ENCODE measurements around the gene PRDM16. TPM values are rescaled to one million over a fixed set of nuclear protein-coding genes. Genes with fewer than 3 reads are reported as not detected.

Gene PRDM16
- total and polyA plus RNA-seq, 2 of the 13 experiments (the other 11 are each of a cell fraction or from before 2014, with no cell fraction given): 0.15 to 0.81 TPM

- TF ChIP-seq ZNF687 (CRISPR knock-in tag; IDR thresholded peaks at IDR 0.05): peak; percentile 66
- TF ChIP-seq E2F1 (CRISPR knock-in tag; IDR thresholded peaks at IDR 0.05): no peak; the same call in 1 of the 2 replicates
- TF ChIP-seq ZBTB38 (CRISPR knock-in tag; IDR thresholded peaks at IDR 0.05): peak; percentile 11
- 0 out of 2 replicates have a peak, but pooled peaks have one; percentile 40 for TF ChIP-seq KDM2A (CRISPR knock-in tag; IDR thresholded peaks at IDR 0.05; ENCODE audit: borderline replicate concordance, low read depth)
- peak; percentile 41; the same call in 1 of the 2 replicates for TF ChIP-seq SALL1 (CRISPR knock-in tag; IDR thresholded peaks at IDR 0.05)
- TF ChIP-seq NR2F6 (IDR thresholded peaks at IDR 0.05): no peak
- 0 out of 2 replicates have a peak, but pooled peaks have one; percentile 20 for TF ChIP-seq NR2F6 (CRISPR knock-in tag; IDR thresholded peaks at IDR 0.05)
- TF ChIP-seq BRD4 (CRISPR knock-in tag; IDR thresholded peaks at IDR 0.05): peak; percentile 33; the same call in 1 of the 2 replicates
- no peak for TF ChIP-seq ZNF576 (CRISPR knock-in tag; IDR thresholded peaks at IDR 0.05)
- TF ChIP-seq, protein P1, sequence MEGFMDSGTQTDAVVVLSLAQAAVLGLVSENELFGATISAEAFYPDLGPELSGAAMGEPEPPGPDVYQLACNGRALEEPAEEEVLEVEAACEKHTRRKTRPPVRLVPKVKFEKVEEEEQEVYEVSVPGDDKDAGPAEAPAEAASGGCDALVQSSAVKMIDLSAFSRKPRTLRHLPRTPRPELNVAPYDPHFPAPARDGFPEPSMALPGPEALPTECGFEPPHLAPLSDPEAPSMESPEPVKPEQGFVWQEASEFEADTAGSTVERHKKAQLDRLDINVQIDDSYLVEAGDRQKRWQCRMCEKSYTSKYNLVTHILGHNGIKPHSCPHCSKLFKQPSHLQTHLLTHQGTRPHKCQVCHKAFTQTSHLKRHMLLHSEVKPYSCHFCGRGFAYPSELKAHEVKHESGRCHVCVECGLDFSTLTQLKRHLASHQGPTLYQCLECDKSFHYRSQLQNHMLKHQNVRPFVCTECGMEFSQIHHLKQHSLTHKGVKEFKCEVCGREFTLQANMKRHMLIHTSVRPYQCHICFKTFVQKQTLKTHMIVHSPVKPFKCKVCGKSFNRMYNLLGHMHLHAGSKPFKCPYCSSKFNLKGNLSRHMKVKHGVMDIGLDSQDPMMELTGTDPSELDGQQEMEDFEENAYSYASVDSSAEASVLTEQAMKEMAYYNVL (CRISPR knock-in tag; IDR thresholded peaks at IDR 0.05; ENCODE audit: borderline replicate concordance): no peak
- peak; percentile 56 for TF ChIP-seq ASH2L (IDR thresholded peaks at IDR 0.05; ENCODE audit: insufficient read length, low read depth, low read length)
- peak; percentile 65; the same call in 1 of the 2 replicates for TF ChIP-seq NFKB2 (CRISPR knock-in tag; IDR thresholded peaks at IDR 0.05; ENCODE audit: borderline replicate concordance)
- 0 out of 2 replicates have a peak, but pooled peaks have one; percentile 1 for TF ChIP-seq ZNF605 (CRISPR knock-in tag; IDR thresholded peaks at IDR 0.05)
- no peak for TF ChIP-seq SIX4 (CRISPR knock-in tag; IDR thresholded peaks at IDR 0.05)
Observed at GRCh38 chr1:3219005-3219790, 150.2 kb downstream of the PRDM16 start (continued).
